Stimulated activated naive CD8-positive, alpha-beta T cell treated with anti-CD3 and anti-CD28 coated beads, Interleukin-15, amount 100 ng/mL, for 72 hours (primary cell): Measurements from ENCODE around the gene STPG3.
A peak's percentile ranks its signal among the peaks of the same experiment; 100 is the strongest.

ENCODE experiments used
- ATAC-seq: fragments of 150-1000 bp; cut with Tn5 transposase; 2 replicates; pipeline ENCODE4 v1.10.0; 2021; ENCODE audit warnings: mild to moderate bottlenecking, moderate library complexity
- DNase-seq, 2 donors: peaks; one replicate each; pipeline ENCODE4 v3.0.0; 2021 to 2022
- H3K27ac Mint-ChIP-seq, 2 donors: one replicate each; pipeline ENCODE4 v1.8.0; 2022; ENCODE audit warnings: mild to moderate bottlenecking in 2 of 2, mixed read lengths in 2 of 2, moderate library complexity in 2 of 2
- H3K27me3 Mint-ChIP-seq: one replicate; pipeline ENCODE4 v1.8.0; 2022; ENCODE audit warnings: mixed read lengths
- H3K4me1 Mint-ChIP-seq: one replicate; pipeline ENCODE4 v1.8.0; 2022; ENCODE audit warnings: mild to moderate bottlenecking, mixed read lengths
- H3K4me3 Mint-ChIP-seq, 2 donors: one replicate each; pipeline ENCODE4 v1.8.0; 2022; ENCODE audit warnings: mild to moderate bottlenecking in 2 of 2, mixed read lengths in 2 of 2, moderate library complexity in 1 of 2
- H3K9me3 Mint-ChIP-seq, 2 donors: one replicate each; pipeline ENCODE4 v1.8.0; 2022; ENCODE audit warnings: mixed read lengths in 2 of 2

Gene STPG3

GRCh38 chr9:137273611-137274320, 22.7 kb downstream of the STPG3 start:
- ATAC-seq (no peak), DNase-seq (no peak)
- Mint-ChIP-seq H3K4me3 (no peak overlapping the region), H3K27ac (no peak overlapping the region), H3K4me1 (peaks cover 56% of the 10 kb centered on the region), H3K9me3 (no peaks in the 10 kb centered on the region), H3K27me3 (peaks cover 21% of the 10 kb centered on the region)

GRCh38 chr9:137275203-137275587, 24.1 kb downstream of the STPG3 start:
- H3K27ac Mint-ChIP-seq = peak overlapping the region in 1 of 2 donors; percentile 54
- no peaks in the 10 kb centered on the region for H3K9me3 Mint-ChIP-seq

GRCh38 chr9:137275588-137276472, 24.7 kb downstream of the STPG3 start:
- DNase-seq = no peak
- H3K4me1 Mint-ChIP-seq = peaks cover 47% of the 10 kb centered on the region

More at GRCh38 chr9:137275203-137275587, 24.1 kb downstream of the STPG3 start:
- Mint-ChIP-seq H3K27me3 (peaks cover 21% of the 10 kb centered on the region), H3K4me1 (peaks cover 48% of the 10 kb centered on the region), H3K4me3 (no peak overlapping the region)
- no peak for DNase-seq
- no peak for ATAC-seq

GRCh38 chr9:137276473-137277328, 25.6 kb downstream of the STPG3 start:
- ATAC-seq (no peak), DNase-seq (no peak)
- Mint-ChIP-seq H3K9me3 (no peaks in the 10 kb centered on the region), H3K4me1 (peaks cover 38% of the 10 kb centered on the region), H3K27me3 (peaks cover 23% of the 10 kb centered on the region), H3K27ac (peak overlapping the region; percentile 78 to 94), H3K4me3 (peak overlapping the region; percentile 79 to 88)

More at GRCh38 chr9:137275588-137276472, 24.7 kb downstream of the STPG3 start:
- H3K27ac Mint-ChIP-seq = no peak overlapping the region
- H3K27me3 Mint-ChIP-seq = peaks cover 21% of the 10 kb centered on the region
- no peak for ATAC-seq
- H3K4me3 Mint-ChIP-seq = no peak overlapping the region
- H3K9me3 Mint-ChIP-seq = no peaks in the 10 kb centered on the region

GRCh38 chr9:137277329-137278041, 26.4 kb downstream of the STPG3 start, which contains the start of gene TOR4A:
Gene TOR4A, plus strand, starts transcription at chr9:137277726. Its CDS starts 964 bp downstream, at chr9:137278690.
- H3K27me3 Mint-ChIP-seq = peaks cover 31% of the 10 kb centered on the region
- peak within 1 kb of the TSS; percentile 79 to 88 for H3K4me3 Mint-ChIP-seq
- ATAC-seq (peak; percentile 70), DNase-seq (peak in 1 of 2 donors; percentile 54)
- peak within 1 kb of the TSS; percentile 78 to 94 for H3K27ac Mint-ChIP-seq
- no peaks in the 10 kb centered on the region for H3K9me3 Mint-ChIP-seq
- peaks cover 38% of the 10 kb centered on the region for H3K4me1 Mint-ChIP-seq

GRCh38 chr9:137278061-137278701, 27.1 kb downstream of the STPG3 start:
- H3K9me3 Mint-ChIP-seq = no peaks in the 10 kb centered on the region
- H3K27ac Mint-ChIP-seq = peak overlapping the region in 1 of 2 donors; percentile 52
- ATAC-seq (peak; percentile 11), DNase-seq (no peak)
- peak overlapping the region; percentile 79 to 88 for H3K4me3 Mint-ChIP-seq
- H3K4me1 Mint-ChIP-seq = peaks cover 42% of the 10 kb centered on the region
- peaks cover 38% of the 10 kb centered on the region for H3K27me3 Mint-ChIP-seq

GRCh38 chr9:137278721-137279711, 27.9 kb downstream of the STPG3 start:
- Mint-ChIP-seq H3K4me3 (peak overlapping the region in 1 of 2 donors; percentile 10), H3K27me3 (peaks cover 44% of the 10 kb centered on the region), H3K9me3 (no peaks in the 10 kb centered on the region), H3K4me1 (peaks cover 42% of the 10 kb centered on the region), H3K27ac (no peak overlapping the region)
- DNase-seq (no peak), ATAC-seq (peak; percentile 1)

GRCh38 chr9:137279741-137280473, 28.8 kb downstream of the STPG3 start:
- Mint-ChIP-seq H3K27me3 (peaks cover 44% of the 10 kb centered on the region), H3K9me3 (no peaks in the 10 kb centered on the region), H3K4me3 (no peak overlapping the region), H3K4me1 (peaks cover 34% of the 10 kb centered on the region), H3K27ac (no peak overlapping the region)
- ATAC-seq (no peak), DNase-seq (no peak)

GRCh38 chr9:137280474-137281344, 29.6 kb downstream of the STPG3 start:
- no peak for DNase-seq
- no peaks in the 10 kb centered on the region for H3K9me3 Mint-ChIP-seq
- H3K27me3 Mint-ChIP-seq = peaks cover 36% of the 10 kb centered on the region
- no peak overlapping the region for H3K27ac Mint-ChIP-seq
- ATAC-seq = peak; percentile 21
- H3K4me1 Mint-ChIP-seq = peaks cover 27% of the 10 kb centered on the region
- no peak overlapping the region for H3K4me3 Mint-ChIP-seq

GRCh38 chr9:137281345-137282116, 30.4 kb downstream of the STPG3 start:
- Mint-ChIP-seq H3K27me3 (peaks cover 31% of the 10 kb centered on the region), H3K9me3 (no peaks in the 10 kb centered on the region), H3K27ac (no peak overlapping the region), H3K4me3 (no peak overlapping the region), H3K4me1 (peaks cover 22% of the 10 kb centered on the region)
- ATAC-seq (no peak), DNase-seq (no peak)

- Mint-ChIP-seq H3K4me3 (no peak overlapping the region), H3K27ac (no peak overlapping the region), H3K9me3 (no peaks in the 10 kb centered on the region), H3K4me1 (peaks cover 6% of the 10 kb centered on the region), H3K27me3 (peaks cover 26% of the 10 kb centered on the region)
- ATAC-seq (peak; percentile 80), DNase-seq (no peak)
These were observed 35.9 kb downstream of the STPG3 start for GRCh38 chr9:137286975-137287383.
